ENCODE data around the gene EDC3. TPM values are rescaled to one million over a fixed set of nuclear protein-coding genes. Genes with fewer than 3 reads are reported as not detected.

EDC3 gene
- polyA plus RNA-seq, 1 donor from 2014 or later, result 12.9 TPM

- no peaks in the 10 kb centered on the region for H3K36me3 ChIP-seq (ENCODE audit: insufficient read depth, low read length)
- H3K4me3 ChIP-seq (ENCODE audit: low read length), result no peak overlapping the region
- TF ChIP-seq EP300 (conservative IDR thresholded peaks at IDR 0.05; ENCODE audit: poor library complexity, severe bottlenecking) (no peak), MXI1 (conservative IDR thresholded peaks at IDR 0.05; ENCODE audit: poor library complexity, severe bottlenecking) (no peak), POLR2AphosphoS5 (IDR thresholded peaks at IDR 0.05) (no peak), RAD21 (conservative IDR thresholded peaks at IDR 0.05) (no peak), TAF1 (IDR thresholded peaks at IDR 0.05; ENCODE audit: low read depth) (no peak), SMC3 (conservative IDR thresholded peaks at IDR 0.05; ENCODE audit: poor library complexity) (no peak)
- TF ChIP-seq, protein P1, sequence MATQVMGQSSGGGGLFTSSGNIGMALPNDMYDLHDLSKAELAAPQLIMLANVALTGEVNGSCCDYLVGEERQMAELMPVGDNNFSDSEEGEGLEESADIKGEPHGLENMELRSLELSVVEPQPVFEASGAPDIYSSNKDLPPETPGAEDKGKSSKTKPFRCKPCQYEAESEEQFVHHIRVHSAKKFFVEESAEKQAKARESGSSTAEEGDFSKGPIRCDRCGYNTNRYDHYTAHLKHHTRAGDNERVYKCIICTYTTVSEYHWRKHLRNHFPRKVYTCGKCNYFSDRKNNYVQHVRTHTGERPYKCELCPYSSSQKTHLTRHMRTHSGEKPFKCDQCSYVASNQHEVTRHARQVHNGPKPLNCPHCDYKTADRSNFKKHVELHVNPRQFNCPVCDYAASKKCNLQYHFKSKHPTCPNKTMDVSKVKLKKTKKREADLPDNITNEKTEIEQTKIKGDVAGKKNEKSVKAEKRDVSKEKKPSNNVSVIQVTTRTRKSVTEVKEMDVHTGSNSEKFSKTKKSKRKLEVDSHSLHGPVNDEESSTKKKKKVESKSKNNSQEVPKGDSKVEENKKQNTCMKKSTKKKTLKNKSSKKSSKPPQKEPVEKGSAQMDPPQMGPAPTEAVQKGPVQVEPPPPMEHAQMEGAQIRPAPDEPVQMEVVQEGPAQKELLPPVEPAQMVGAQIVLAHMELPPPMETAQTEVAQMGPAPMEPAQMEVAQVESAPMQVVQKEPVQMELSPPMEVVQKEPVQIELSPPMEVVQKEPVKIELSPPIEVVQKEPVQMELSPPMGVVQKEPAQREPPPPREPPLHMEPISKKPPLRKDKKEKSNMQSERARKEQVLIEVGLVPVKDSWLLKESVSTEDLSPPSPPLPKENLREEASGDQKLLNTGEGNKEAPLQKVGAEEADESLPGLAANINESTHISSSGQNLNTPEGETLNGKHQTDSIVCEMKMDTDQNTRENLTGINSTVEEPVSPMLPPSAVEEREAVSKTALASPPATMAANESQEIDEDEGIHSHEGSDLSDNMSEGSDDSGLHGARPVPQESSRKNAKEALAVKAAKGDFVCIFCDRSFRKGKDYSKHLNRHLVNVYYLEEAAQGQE (IDR thresholded peaks at IDR 0.05; ENCODE audit: borderline replicate concordance), result no peak
- TF ChIP-seq, protein P2, sequence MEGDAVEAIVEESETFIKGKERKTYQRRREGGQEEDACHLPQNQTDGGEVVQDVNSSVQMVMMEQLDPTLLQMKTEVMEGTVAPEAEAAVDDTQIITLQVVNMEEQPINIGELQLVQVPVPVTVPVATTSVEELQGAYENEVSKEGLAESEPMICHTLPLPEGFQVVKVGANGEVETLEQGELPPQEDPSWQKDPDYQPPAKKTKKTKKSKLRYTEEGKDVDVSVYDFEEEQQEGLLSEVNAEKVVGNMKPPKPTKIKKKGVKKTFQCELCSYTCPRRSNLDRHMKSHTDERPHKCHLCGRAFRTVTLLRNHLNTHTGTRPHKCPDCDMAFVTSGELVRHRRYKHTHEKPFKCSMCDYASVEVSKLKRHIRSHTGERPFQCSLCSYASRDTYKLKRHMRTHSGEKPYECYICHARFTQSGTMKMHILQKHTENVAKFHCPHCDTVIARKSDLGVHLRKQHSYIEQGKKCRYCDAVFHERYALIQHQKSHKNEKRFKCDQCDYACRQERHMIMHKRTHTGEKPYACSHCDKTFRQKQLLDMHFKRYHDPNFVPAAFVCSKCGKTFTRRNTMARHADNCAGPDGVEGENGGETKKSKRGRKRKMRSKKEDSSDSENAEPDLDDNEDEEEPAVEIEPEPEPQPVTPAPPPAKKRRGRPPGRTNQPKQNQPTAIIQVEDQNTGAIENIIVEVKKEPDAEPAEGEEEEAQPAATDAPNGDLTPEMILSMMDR (IDR thresholded peaks at IDR 0.05; ENCODE audit: poor library complexity, severe bottlenecking), result no peak
- H3K4me2 ChIP-seq (ENCODE audit: low read length), result no peak overlapping the region
- no peaks in the 10 kb centered on the region for H3F3A ChIP-seq (ENCODE audit: insufficient read depth, low read length, poor library complexity, severe bottlenecking)
- H2AFZ ChIP-seq (ENCODE audit: low read depth, low read length), result no peak overlapping the region
- H3K9me2 ChIP-seq (ENCODE audit: insufficient read depth, low read length), result no peaks in the 10 kb centered on the region
- no peaks in the 10 kb centered on the region for H3K9me3 ChIP-seq (ENCODE audit: low read length)
- H3K79me2 ChIP-seq (replicated peaks; ENCODE audit: insufficient read depth, low read length), result no peaks in the 10 kb centered on the region
- H3K27ac ChIP-seq (ENCODE audit: low read length), result no peak overlapping the region
- H3K9ac ChIP-seq (ENCODE audit: low read length), result no peak overlapping the region
- H4K20me1 ChIP-seq (ENCODE audit: insufficient read depth), result no peaks in the 10 kb centered on the region
- peaks cover 9% of the 10 kb centered on the region for H3K27me3 ChIP-seq (ENCODE audit: insufficient read depth, low read depth, low read length)
Measured at GRCh38 chr15:74709011-74709410, 13.2 kb upstream of the EDC3 start.

- Histone ChIP-seq H3K36me3 (ENCODE audit: insufficient read depth, low read length) (no peaks in the 10 kb centered on the region), H3K27me3 (ENCODE audit: insufficient read depth, low read depth, low read length) (no peaks in the 10 kb centered on the region), H4K20me1 (ENCODE audit: insufficient read depth) (no peaks in the 10 kb centered on the region), H3K4me2 (ENCODE audit: low read length) (peak overlapping the region; percentile 71), H3K79me2 (replicated peaks; ENCODE audit: insufficient read depth, low read length) (peaks cover 38% of the 10 kb centered on the region), H3K9ac (ENCODE audit: low read length) (peak overlapping the region; percentile 94), H3K9me3 (ENCODE audit: low read length) (no peaks in the 10 kb centered on the region), H3K4me3 (ENCODE audit: low read length) (peak overlapping the region; percentile 74), H3K9me2 (ENCODE audit: insufficient read depth, low read length) (no peaks in the 10 kb centered on the region), H3K27ac (ENCODE audit: low read length) (no peak overlapping the region), H3F3A (ENCODE audit: insufficient read depth, low read length, poor library complexity, severe bottlenecking) (no peaks in the 10 kb centered on the region), H2AFZ (ENCODE audit: low read depth, low read length) (peak overlapping the region; percentile 90)
- TF ChIP-seq SMC3 (conservative IDR thresholded peaks at IDR 0.05; ENCODE audit: poor library complexity) (no peak), MXI1 (conservative IDR thresholded peaks at IDR 0.05; ENCODE audit: poor library complexity, severe bottlenecking) (no peak)
Measured at GRCh38 chr15:74696808-74697207, 984 bp upstream of the EDC3 start.

DNA sequence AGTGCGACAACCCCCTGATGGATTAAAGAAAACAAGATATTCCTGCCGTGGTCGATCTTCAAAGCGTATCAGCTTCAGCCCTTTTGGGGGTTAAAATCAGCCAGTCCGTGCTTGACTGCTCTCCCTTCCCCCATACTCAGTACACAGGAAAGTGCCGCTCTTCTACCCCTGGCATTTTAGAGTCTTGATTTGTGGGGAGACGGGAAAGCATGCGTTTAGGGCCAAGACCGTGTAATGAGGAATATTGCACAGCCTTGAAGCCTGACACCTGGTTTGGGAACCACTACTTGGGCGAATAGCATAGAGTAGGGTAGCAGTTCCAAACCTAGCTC is 540 bp upstream of the EDC3 start:
- Histone ChIP-seq H3K79me2 (replicated peaks; ENCODE audit: insufficient read depth, low read length) (peaks cover 42% of the 10 kb centered on the region), H4K20me1 (ENCODE audit: insufficient read depth) (no peaks in the 10 kb centered on the region), H3K9me3 (ENCODE audit: low read length) (no peaks in the 10 kb centered on the region), H3K36me3 (ENCODE audit: insufficient read depth, low read length) (no peaks in the 10 kb centered on the region), H3K9ac (ENCODE audit: low read length) (peak overlapping the region; percentile 94), H3K9me2 (ENCODE audit: insufficient read depth, low read length) (no peaks in the 10 kb centered on the region), H2AFZ (ENCODE audit: low read depth, low read length) (peak overlapping the region; percentile 90), H3F3A (ENCODE audit: insufficient read depth, low read length, poor library complexity, severe bottlenecking) (no peaks in the 10 kb centered on the region), H3K27ac (ENCODE audit: low read length) (peak overlapping the region; percentile 84), H3K27me3 (ENCODE audit: insufficient read depth, low read depth, low read length) (no peaks in the 10 kb centered on the region), H3K4me3 (ENCODE audit: low read length) (peak overlapping the region; percentile 74), H3K4me2 (ENCODE audit: low read length) (peak overlapping the region; percentile 71)
- TF ChIP-seq, protein P1 (IDR thresholded peaks at IDR 0.05; ENCODE audit: borderline replicate concordance), result no peak
- no peak for TF ChIP-seq TAF1 (IDR thresholded peaks at IDR 0.05; ENCODE audit: low read depth)
- TF ChIP-seq MXI1 (conservative IDR thresholded peaks at IDR 0.05; ENCODE audit: poor library complexity, severe bottlenecking), result no peak
- no peak for TF ChIP-seq EZH2 (IDR thresholded peaks at IDR 0.05; ENCODE audit: borderline replicate concordance, insufficient read depth, low read length, poor library complexity, severe bottlenecking)
- no peak for TF ChIP-seq POLR2AphosphoS5 (IDR thresholded peaks at IDR 0.05)
- no peak for TF ChIP-seq SMC3 (conservative IDR thresholded peaks at IDR 0.05; ENCODE audit: poor library complexity)
- TF ChIP-seq EP300 (conservative IDR thresholded peaks at IDR 0.05; ENCODE audit: poor library complexity, severe bottlenecking), result no peak
- TF ChIP-seq, protein P2 (IDR thresholded peaks at IDR 0.05; ENCODE audit: poor library complexity, severe bottlenecking), result no peak
- TF ChIP-seq RAD21 (conservative IDR thresholded peaks at IDR 0.05), result no peak

Data from neural cell (in vitro differentiated cells).